Astrocyte (in vitro differentiated cells and primary cell): ENCODE measurements around the gene ARFGAP2. TPM values are rescaled to one million over a fixed set of nuclear protein-coding genes. Genes with fewer than 3 reads are reported as not detected.

Experiments used
- DNase-seq: peaks from one replicate; pipeline ENCODE4 v3.0.0-alpha.2; 2010; ENCODE audit warnings: low read depth
- FAIRE-seq: peaks from 2 replicates; lab custom pipeline; 2011; peaks lifted over from hg19 to GRCh38; lab: Jason Lieb, UNC
- H2AFZ ChIP-seq: 2 replicates; pipeline ENCODE4 v1.6.0; 2012; ENCODE audit warnings: low read depth, low read length, inconsistent platforms
- H3K27ac ChIP-seq: 2 replicates; pipeline ENCODE4 v1.5.1; 2011; ENCODE audit warnings: low read depth, low read length, inconsistent platforms
- H3K27me3 ChIP-seq: 2 replicates; pipeline ENCODE4 v1.6.0; 2011; ENCODE audit warnings: low read length, inconsistent platforms; ENCODE audit not compliant: insufficient read depth
- H3K36me3 ChIP-seq: 2 replicates; pipeline ENCODE4 v1.5.1; 2011; ENCODE audit warnings: low read length, inconsistent platforms; ENCODE audit not compliant: insufficient read depth
- H3K4me1 ChIP-seq: 2 replicates; pipeline ENCODE4 v1.5.1; 2011; ENCODE audit warnings: low read length, inconsistent platforms; ENCODE audit not compliant: insufficient read depth
- H3K4me2 ChIP-seq: 2 replicates; pipeline ENCODE4 v1.6.0; 2012; ENCODE audit warnings: low read length, inconsistent platforms
- H3K4me3 ChIP-seq: 2 replicates; pipeline ENCODE4 v1.5.1; 2011; ENCODE audit warnings: low read depth, mild to moderate bottlenecking, low read length, inconsistent platforms; ENCODE audit not compliant: insufficient read depth
- H3K79me2 ChIP-seq: 2 replicates; pipeline ENCODE4 v1.6.0; 2012; ENCODE audit warnings: mild to moderate bottlenecking, low read length, inconsistent platforms; ENCODE audit not compliant: insufficient read depth
- H3K9ac ChIP-seq: 2 replicates; pipeline ENCODE4 v1.6.0; 2012; ENCODE audit warnings: mild to moderate bottlenecking, low read length, inconsistent platforms
- H3K9me3 ChIP-seq: 2 replicates; pipeline ENCODE4 v1.5.1; 2012; ENCODE audit warnings: low read depth, mild to moderate bottlenecking, low read length, inconsistent platforms; ENCODE audit not compliant: insufficient read depth
- H4K20me1 ChIP-seq: 2 replicates; pipeline ENCODE4 v1.6.0; 2012; ENCODE audit warnings: low read length, inconsistent platforms; ENCODE audit not compliant: insufficient read depth
- H3K27ac Mint-ChIP-seq: one replicate; pipeline ENCODE4 v1.8.0; 2021; ENCODE audit warnings: mild to moderate bottlenecking, mixed read lengths; ENCODE audit not compliant: unreplicated experiment
- H3K27me3 Mint-ChIP-seq: one replicate; pipeline ENCODE4 v1.8.0; 2021; ENCODE audit warnings: low read depth, mixed read lengths; ENCODE audit not compliant: unreplicated experiment
- H3K36me3 Mint-ChIP-seq: one replicate; pipeline ENCODE4 v1.8.0; 2021; ENCODE audit warnings: low read depth, mixed read lengths; ENCODE audit not compliant: unreplicated experiment
- H3K4me1 Mint-ChIP-seq: one replicate; pipeline ENCODE4 v1.8.0; 2021; ENCODE audit warnings: low read depth, mixed read lengths; ENCODE audit not compliant: unreplicated experiment
- H3K4me3 Mint-ChIP-seq: one replicate; pipeline ENCODE4 v1.8.0; 2021; ENCODE audit warnings: mild to moderate bottlenecking, moderate library complexity, mixed read lengths; ENCODE audit not compliant: unreplicated experiment
- H3K9me3 Mint-ChIP-seq: one replicate; pipeline ENCODE4 v1.8.0; 2021; ENCODE audit warnings: mild to moderate bottlenecking, mixed read lengths; ENCODE audit not compliant: unreplicated experiment
- EZH2 ChIP-seq: IDR thresholded peaks from 2 replicates; pipeline ENCODE4 v1.6.1; 2012; ENCODE audit warnings: mild to moderate bottlenecking, low read length, inconsistent platforms; ENCODE audit not compliant: insufficient read depth
- total RNA-seq: library from RNA; stranded (reverse); gene quantifications from 2 replicates; pipeline ENCODE4 v1.2.1, GENCODE V29; 2021
- TF ChIP-seq, protein P1 (sequence below): IDR thresholded peaks from 2 replicates; pipeline ENCODE4 v1.5.1; 2011; ENCODE audit warnings: low read depth, mild to moderate bottlenecking, inconsistent platforms, low read length, moderate library complexity; ENCODE audit not compliant: insufficient read depth

ARFGAP2 gene
- total RNA-seq, 1 donor from 2014 or later: 51.0 TPM

DNA sequence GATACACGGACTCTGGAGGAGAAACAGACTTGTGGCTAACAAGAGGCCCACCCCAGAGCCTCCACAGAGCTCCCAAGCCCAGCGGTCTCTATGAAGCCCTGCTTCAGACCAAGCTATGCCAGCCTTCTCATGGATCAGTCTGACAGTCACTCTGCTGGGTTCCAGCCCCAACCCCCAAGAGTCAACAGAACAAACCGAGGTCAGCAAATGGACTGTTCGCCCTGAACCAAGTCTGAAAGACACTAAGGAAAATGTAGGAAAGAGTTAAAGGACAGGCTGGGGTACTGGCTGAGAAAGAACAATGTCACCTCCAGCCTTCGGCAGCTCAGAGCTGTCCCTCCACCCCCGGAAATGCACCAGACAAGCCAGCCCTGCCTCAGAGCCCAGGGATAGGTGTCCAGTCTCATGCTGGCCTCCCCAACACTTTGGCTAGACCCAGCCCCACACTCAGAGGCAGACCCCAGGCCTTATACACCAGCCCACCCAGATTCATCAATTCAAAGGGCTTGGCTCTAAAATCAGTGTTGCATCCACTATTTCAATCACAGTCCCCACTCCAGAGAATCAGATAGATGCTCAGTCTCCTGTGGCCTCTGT, 3.8 kb downstream of the ARFGAP2 start:
- H3K27ac ChIP-seq: no peak overlapping the region
- H3K4me2 ChIP-seq: no peak overlapping the region
- peaks cover 61% of the 10 kb centered on the region for H4K20me1 ChIP-seq
- Mint-ChIP-seq H3K4me3 (no peak overlapping the region), H3K9me3 (no peaks in the 10 kb centered on the region), H3K36me3 (peaks cover 5% of the 10 kb centered on the region), H3K27me3 (no peaks in the 10 kb centered on the region), H3K27ac (peak overlapping the region; percentile 58), H3K4me1 (peaks cover 7% of the 10 kb centered on the region)
- DNase-seq: no peak
- H3K36me3 ChIP-seq: peaks cover 33% of the 10 kb centered on the region
- H3K27me3 ChIP-seq: no peaks in the 10 kb centered on the region
- TF ChIP-seq, protein P1, sequence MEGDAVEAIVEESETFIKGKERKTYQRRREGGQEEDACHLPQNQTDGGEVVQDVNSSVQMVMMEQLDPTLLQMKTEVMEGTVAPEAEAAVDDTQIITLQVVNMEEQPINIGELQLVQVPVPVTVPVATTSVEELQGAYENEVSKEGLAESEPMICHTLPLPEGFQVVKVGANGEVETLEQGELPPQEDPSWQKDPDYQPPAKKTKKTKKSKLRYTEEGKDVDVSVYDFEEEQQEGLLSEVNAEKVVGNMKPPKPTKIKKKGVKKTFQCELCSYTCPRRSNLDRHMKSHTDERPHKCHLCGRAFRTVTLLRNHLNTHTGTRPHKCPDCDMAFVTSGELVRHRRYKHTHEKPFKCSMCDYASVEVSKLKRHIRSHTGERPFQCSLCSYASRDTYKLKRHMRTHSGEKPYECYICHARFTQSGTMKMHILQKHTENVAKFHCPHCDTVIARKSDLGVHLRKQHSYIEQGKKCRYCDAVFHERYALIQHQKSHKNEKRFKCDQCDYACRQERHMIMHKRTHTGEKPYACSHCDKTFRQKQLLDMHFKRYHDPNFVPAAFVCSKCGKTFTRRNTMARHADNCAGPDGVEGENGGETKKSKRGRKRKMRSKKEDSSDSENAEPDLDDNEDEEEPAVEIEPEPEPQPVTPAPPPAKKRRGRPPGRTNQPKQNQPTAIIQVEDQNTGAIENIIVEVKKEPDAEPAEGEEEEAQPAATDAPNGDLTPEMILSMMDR: no peak
- TF ChIP-seq EZH2: no peak
- no peak for FAIRE-seq
- H3K4me1 ChIP-seq: peaks cover 17% of the 10 kb centered on the region
- H3K79me2 ChIP-seq: peaks cover 72% of the 10 kb centered on the region
- no peak overlapping the region for H3K4me3 ChIP-seq
- no peak overlapping the region for H2AFZ ChIP-seq
- no peaks in the 10 kb centered on the region for H3K9me3 ChIP-seq
- no peak overlapping the region for H3K9ac ChIP-seq

DNA sequence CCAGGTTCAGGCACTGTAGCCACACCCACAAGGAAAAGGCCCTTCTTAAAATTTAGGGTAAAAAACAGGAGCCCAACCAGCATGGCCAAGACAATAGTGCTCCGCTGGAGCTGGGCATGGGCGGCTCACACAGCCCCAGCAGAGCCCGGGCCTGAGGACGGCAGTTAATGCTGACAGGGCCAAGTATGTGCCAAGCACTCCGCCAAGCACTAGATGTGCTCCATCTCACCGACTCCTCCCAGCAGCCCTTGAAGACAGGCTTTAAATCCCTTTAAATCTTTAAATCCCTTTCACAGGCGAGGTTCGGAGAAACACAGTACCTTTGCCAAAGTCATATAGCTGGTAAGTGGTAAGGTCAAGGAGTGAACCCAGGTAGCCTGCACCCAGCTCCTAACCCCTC, 4.8 kb downstream of the ARFGAP2 start:
- H3K4me3 Mint-ChIP-seq: no peak overlapping the region
- H3K27me3 Mint-ChIP-seq: no peaks in the 10 kb centered on the region

More for the DNA sequence above, 4.8 kb downstream of the ARFGAP2 start:
- Histone ChIP-seq H3K27me3 (no peaks in the 10 kb centered on the region), H3K4me1 (peaks cover 10% of the 10 kb centered on the region), H4K20me1 (peaks cover 71% of the 10 kb centered on the region), H3K79me2 (peaks cover 81% of the 10 kb centered on the region), H3K36me3 (peaks cover 43% of the 10 kb centered on the region), H3K9ac (no peak overlapping the region), H3K9me3 (no peaks in the 10 kb centered on the region), H3K27ac (no peak overlapping the region), H3K4me2 (no peak overlapping the region), H2AFZ (no peak overlapping the region), H3K4me3 (no peak overlapping the region)
- peaks cover 5% of the 10 kb centered on the region for H3K36me3 Mint-ChIP-seq
- DNase-seq (no peak), FAIRE-seq (no peak)
- TF ChIP-seq, protein P1: no peak
- TF ChIP-seq EZH2: no peak
- no peak overlapping the region for H3K27ac Mint-ChIP-seq
- H3K4me1 Mint-ChIP-seq: peaks cover 7% of the 10 kb centered on the region
- H3K9me3 Mint-ChIP-seq: no peaks in the 10 kb centered on the region
